Mesothelial cell of epicardium (in vitro differentiated cells): ENCODE data around the gene ZNF710. TPM values are rescaled to one million over a fixed set of nuclear protein-coding genes. Genes with fewer than 3 reads are reported as not detected.

ENCODE experiments used
- DNase-seq, 2 experiments: peaks; one replicate each; pipeline ENCODE4 v3.0.0; 2021; ENCODE audit warnings: low spot score in 2 of 2; ENCODE audit not compliant: unreplicated experiment in 2 of 2
- H3K27ac Mint-ChIP-seq: 2 replicates; pipeline ENCODE4 v1.8.0; 2021; ENCODE audit warnings: mixed read lengths
- H3K27me3 Mint-ChIP-seq: 2 replicates; pipeline ENCODE4 v1.8.0; 2021; ENCODE audit warnings: low read depth, mixed read lengths
- H3K36me3 Mint-ChIP-seq: 2 replicates; pipeline ENCODE4 v1.8.0; 2021; ENCODE audit warnings: mixed read lengths
- H3K4me1 Mint-ChIP-seq: 2 replicates; pipeline ENCODE4 v1.8.0; 2021; ENCODE audit warnings: mixed read lengths
- H3K4me3 Mint-ChIP-seq: 2 replicates; pipeline ENCODE4 v1.8.0; 2021; ENCODE audit warnings: mild to moderate bottlenecking, moderate library complexity, mixed read lengths
- H3K9me3 Mint-ChIP-seq: 2 replicates; pipeline ENCODE4 v1.8.0; 2021; ENCODE audit warnings: mixed read lengths
- CTCF ChIP-seq: fragments of 200-600 bp; sonication (generic); IDR thresholded peaks from one replicate; pipeline ENCODE4 v1.5.0; 2021; ENCODE audit warnings: antibody characterized with exemption; ENCODE audit not compliant: unreplicated experiment
- total RNA-seq: library from RNA; stranded (reverse); gene quantifications from 3 replicates; pipeline ENCODE4 v1.2.1, GENCODE V29; 2021

Gene ZNF710
- total RNA-seq, 1 donor from 2014 or later: 30.4 TPM

GRCh38 chr15:90037961-90038631, 37.0 kb downstream of the ZNF710 start:
- Mint-ChIP-seq H3K27me3 (no peaks in the 10 kb centered on the region), H3K27ac (peak overlapping the region; percentile 51), H3K9me3 (no peaks in the 10 kb centered on the region), H3K36me3 (no peaks in the 10 kb centered on the region), H3K4me1 (peaks cover 62% of the 10 kb centered on the region), H3K4me3 (no peak overlapping the region)
- no peak for DNase-seq
- no peak for TF ChIP-seq CTCF

GRCh38 chr15:90038632-90039095, 37.5 kb downstream of the ZNF710 start:
- H3K36me3 Mint-ChIP-seq: no peaks in the 10 kb centered on the region
- TF ChIP-seq CTCF: no peak
- H3K27ac Mint-ChIP-seq: peak overlapping the region; percentile 51
- no peaks in the 10 kb centered on the region for H3K9me3 Mint-ChIP-seq
- peaks cover 64% of the 10 kb centered on the region for H3K4me1 Mint-ChIP-seq
- H3K27me3 Mint-ChIP-seq: no peaks in the 10 kb centered on the region
- DNase-seq: no peak
- no peak overlapping the region for H3K4me3 Mint-ChIP-seq

- peak overlapping the region; percentile 41 for H3K27ac Mint-ChIP-seq
- H3K9me3 Mint-ChIP-seq: no peaks in the 10 kb centered on the region
- H3K4me1 Mint-ChIP-seq: peaks cover 59% of the 10 kb centered on the region
- no peak overlapping the region for H3K4me3 Mint-ChIP-seq
- no peak for DNase-seq
- no peaks in the 10 kb centered on the region for H3K36me3 Mint-ChIP-seq
- TF ChIP-seq CTCF: no peak
- no peaks in the 10 kb centered on the region for H3K27me3 Mint-ChIP-seq
Observed at GRCh38 chr15:90039996-90040395, 38.9 kb downstream of the ZNF710 start.

GRCh38 chr15:90040618-90041017, 39.5 kb downstream of the ZNF710 start:
- no peak for DNase-seq
- Mint-ChIP-seq H3K36me3 (no peaks in the 10 kb centered on the region), H3K4me1 (peaks cover 61% of the 10 kb centered on the region), H3K9me3 (no peaks in the 10 kb centered on the region), H3K4me3 (no peak overlapping the region), H3K27me3 (no peaks in the 10 kb centered on the region), H3K27ac (peak overlapping the region; percentile 62)
- no peak for TF ChIP-seq CTCF

GRCh38 chr15:90042356-90042755, 41.2 kb downstream of the ZNF710 start:
- H3K9me3 Mint-ChIP-seq: no peaks in the 10 kb centered on the region
- H3K4me3 Mint-ChIP-seq: no peak overlapping the region
- H3K4me1 Mint-ChIP-seq: peaks cover 60% of the 10 kb centered on the region
- H3K36me3 Mint-ChIP-seq: no peaks in the 10 kb centered on the region
- no peak overlapping the region for H3K27ac Mint-ChIP-seq
- TF ChIP-seq CTCF: no peak
- no peaks in the 10 kb centered on the region for H3K27me3 Mint-ChIP-seq
- DNase-seq: no peak
